GM12878 (cell line): Measurements from ENCODE around the gene GHITM.

Source experiments
- BCL11A ChIP-seq: IDR thresholded peaks from 2 replicates; pipeline ENCODE4 v1.6.1; 2011; ENCODE audit warnings: low read depth, low read length
- CTCF ChIP-seq, 3 experiments: IDR thresholded peaks in 2 of 3; conservative IDR thresholded peaks in 1 of 3; 2 replicates each; pipeline ENCODE4 v1.5.1; 2011; ENCODE audit warnings: low read depth in 3 of 3, low read length in 3 of 3, mild to moderate bottlenecking in 3 of 3, control low read depth in 2 of 3, moderate library complexity in 2 of 3, inconsistent platforms in 1 of 3, mixed read lengths in 1 of 3; ENCODE audit not compliant: control insufficient read depth in 2 of 3, insufficient read depth in 1 of 3; ENCODE audit errors: extremely low read depth in 1 of 3
- EP300 ChIP-seq, 2 experiments: fragments of 150-350 bp in 1 of 2; IDR thresholded peaks; 2 replicates each; pipeline ENCODE4 v1.6.1; 2011 to 2012; ENCODE audit warnings: low read depth in 2 of 2, low read length in 2 of 2, borderline replicate concordance in 1 of 2, improper control_type of control experiment in 1 of 2, inconsistent platforms in 1 of 2; ENCODE audit not compliant: control insufficient read depth in 1 of 2
- ESRRA ChIP-seq: IDR thresholded peaks from 2 replicates; pipeline ENCODE4 v1.6.1; 2012; ENCODE audit warnings: mild to moderate bottlenecking, low read length, improper control_type of control experiment
- HCFC1 ChIP-seq: fragments of 150-350 bp; IDR thresholded peaks from 2 replicates; pipeline ENCODE4 v1.6.1; 2014; ENCODE audit warnings: low read length
- MTA3 ChIP-seq: IDR thresholded peaks from 2 replicates; pipeline ENCODE4 v1.6.1; 2012; ENCODE audit warnings: low read length, inconsistent platforms, borderline replicate concordance
- POLR2A ChIP-seq: IDR thresholded peaks from 2 replicates; pipeline ENCODE4 v1.6.1; 2011; ENCODE audit warnings: low read depth, mild to moderate bottlenecking, low read length
- ZNF622 ChIP-seq: fragments of 450-650 bp; IDR thresholded peaks from 2 replicates; pipeline ENCODE4 v1.6.1; 2017; ENCODE audit warnings: mild to moderate bottlenecking, inconsistent platforms

GRCh38 chr10:84159076-84159685 is 19.9 kb downstream of the GHITM start:
- TF ChIP-seq POLR2A = no peak
- TF ChIP-seq MTA3 = 0 out of 2 replicates have a peak, but pooled peaks have one; percentile 25
- TF ChIP-seq EP300 (IDR thresholded peaks at IDR 0.05; ENCODE audit: borderline replicate concordance in 1 of 2, control insufficient read depth in 1 of 2, low read depth in 2 of 2, low read length in 2 of 2) = no peak
- TF ChIP-seq HCFC1 = no peak
- TF ChIP-seq ESRRA = no peak
- TF ChIP-seq CTCF (IDR thresholded peaks at IDR 0.05 in 2 of 3, conservative IDR thresholded peaks at IDR 0.05 in 1 of 3; ENCODE audit: control insufficient read depth in 2 of 3, extremely low read depth in 1 of 3, insufficient read depth in 1 of 3, low read depth in 3 of 3, low read length in 3 of 3) = no peak
- no peak for TF ChIP-seq BCL11A
- TF ChIP-seq ZNF622 = no peak
